GM12878 (cell line): ENCODE data around the gene LIX1L.

Source experiments
- CHD2 ChIP-seq: IDR thresholded peaks from 2 replicates; pipeline ENCODE4 v1.6.1; 2011; ENCODE audit warnings: low read depth, low read length, improper control_type of control experiment, borderline replicate concordance
- CTCF ChIP-seq, 3 experiments: IDR thresholded peaks in 2 of 3; conservative IDR thresholded peaks in 1 of 3; 2 replicates each; pipeline ENCODE4 v1.5.1; 2011; ENCODE audit warnings: low read depth in 3 of 3, low read length in 3 of 3, mild to moderate bottlenecking in 3 of 3, control low read depth in 2 of 3, moderate library complexity in 2 of 3, inconsistent platforms in 1 of 3, mixed read lengths in 1 of 3; ENCODE audit not compliant: control insufficient read depth in 2 of 3, insufficient read depth in 1 of 3; ENCODE audit errors: extremely low read depth in 1 of 3
- WRNIP1 ChIP-seq: IDR thresholded peaks from 2 replicates; pipeline ENCODE4 v1.6.1; 2011; ENCODE audit warnings: low read depth, low read length, improper control_type of control experiment, borderline replicate concordance

DNA sequence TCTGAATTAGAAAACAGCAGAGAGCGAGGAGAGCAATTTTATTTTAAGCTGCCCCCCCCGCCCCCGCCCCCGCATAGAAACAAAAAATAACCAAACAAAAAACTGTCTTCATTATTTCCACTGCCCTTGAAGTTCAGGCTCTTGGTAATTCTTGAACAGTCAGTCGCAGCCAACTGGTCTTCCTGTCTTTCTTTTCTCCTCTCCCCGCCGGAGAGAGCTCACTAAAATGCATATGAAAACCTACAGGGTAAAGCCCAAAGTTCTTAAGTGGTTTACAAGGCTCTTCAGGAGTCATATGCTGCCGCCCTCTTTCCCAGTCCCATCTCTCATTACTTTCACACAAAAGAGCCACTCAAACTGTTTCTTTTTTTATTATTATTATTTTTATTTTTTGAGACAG lies 71.0 kb downstream of the LIX1L start:
- no peak for TF ChIP-seq WRNIP1
- no peak for TF ChIP-seq CHD2
- no peak for TF ChIP-seq CTCF (IDR thresholded peaks at IDR 0.05 in 2 of 3, conservative IDR thresholded peaks at IDR 0.05 in 1 of 3; ENCODE audit: control insufficient read depth in 2 of 3, extremely low read depth in 1 of 3, insufficient read depth in 1 of 3, low read depth in 3 of 3, low read length in 3 of 3)
